ENCODE results near the gene NCF2. TPM values are rescaled to one million over a fixed set of nuclear protein-coding genes. Genes with fewer than 3 reads are reported as not detected.

The NCF2 gene
- total and polyA plus RNA-seq, 7 donors = 0.51 to 4.3 (median 2.3) TPM

DNA sequence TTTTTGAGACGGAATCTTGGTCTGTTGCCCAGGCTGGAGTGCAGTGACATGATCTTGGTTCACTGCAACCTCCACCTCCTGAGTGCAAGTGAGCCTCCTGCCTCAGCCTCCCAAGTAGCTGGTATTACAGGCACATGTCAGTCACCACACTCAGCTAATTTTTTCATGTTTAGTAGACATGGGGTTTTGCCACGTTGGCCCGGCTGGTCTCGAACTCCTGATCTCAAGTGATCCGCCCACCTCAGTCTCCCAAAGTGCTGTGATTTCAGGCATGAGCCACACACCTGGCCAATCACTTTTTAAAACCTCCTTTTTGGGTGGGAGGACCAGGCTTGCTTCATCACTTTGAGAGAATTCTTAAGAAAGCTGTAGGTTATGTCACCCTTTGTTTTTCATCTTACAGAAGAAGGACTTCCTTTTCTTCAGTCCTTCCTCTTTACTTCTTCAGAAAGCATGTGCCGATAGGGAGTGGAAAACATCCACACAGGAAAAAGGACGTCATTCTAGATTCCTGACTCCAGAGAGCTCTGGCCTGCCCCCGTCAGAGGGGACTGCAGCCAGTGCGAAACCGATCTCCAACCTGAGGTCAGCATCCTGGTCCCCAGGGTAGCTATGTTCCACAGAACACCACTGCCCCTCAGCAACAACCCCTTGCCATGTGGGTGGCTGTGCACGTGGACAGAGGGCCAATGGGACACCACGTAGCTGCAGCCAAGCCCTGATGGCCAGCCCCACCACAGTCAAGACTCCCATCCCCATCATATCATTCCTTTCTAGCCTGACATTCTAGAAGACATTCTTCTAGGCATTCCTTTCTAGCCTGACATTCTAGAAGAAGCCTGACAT lies 21.9 kb downstream of the NCF2 start:
- intact Hi-C loops (cut with DNase I) = no loop called here
- WGBS, 3 donors = 59 to 66% (median 63%) methylated on average over 12 of the region's 12 CpGs
- Histone ChIP-seq H3K4me3 (no peak overlapping the region), H3K9me3 (no peaks in the 10 kb centered on the region), H3K27me3 (ENCODE audit: insufficient read depth in 3 of 3, low read length in 2 of 3) (no peaks in the 10 kb centered on the region), H3K27ac (no peak overlapping the region), H3K4me1 (no peaks in the 10 kb centered on the region), H3K36me3 (ENCODE audit: insufficient read depth in 1 of 2, low read depth in 1 of 2) (no peaks in the 10 kb centered on the region)
- no peak for TF ChIP-seq CTCF (IDR thresholded peaks at IDR 0.05)
- DNase-seq (no peak), ATAC-seq (peak in 2 of 4 donors; percentile 13 to 14)

GRCh38 chr1:183567584-183567983 lies 22.7 kb downstream of the NCF2 start:
- intact Hi-C loops (cut with DNase I) = no loop called here
- peak in 3 of 4 donors; percentile 19 to 48 (median 21) for ATAC-seq
- Histone ChIP-seq H3K9me3 (no peaks in the 10 kb centered on the region), H3K27ac (no peak overlapping the region), H3K4me3 (no peak overlapping the region), H3K27me3 (ENCODE audit: insufficient read depth in 3 of 3, low read length in 2 of 3) (no peaks in the 10 kb centered on the region), H3K36me3 (ENCODE audit: insufficient read depth in 1 of 2, low read depth in 1 of 2) (no peaks in the 10 kb centered on the region), H3K4me1 (no peaks in the 10 kb centered on the region)
- TF ChIP-seq CTCF (IDR thresholded peaks at IDR 0.05) = no peak
- no peak for DNase-seq
- 35 to 47% (median 45%) methylated on average over 5 of the region's 5 CpGs for WGBS, 3 donors

GRCh38 chr1:183566026-183566425 lies 24.2 kb downstream of the NCF2 start:
- no peaks in the 10 kb centered on the region for H3K36me3 ChIP-seq (ENCODE audit: insufficient read depth in 1 of 2, low read depth in 1 of 2)
- H3K27me3 ChIP-seq (ENCODE audit: insufficient read depth in 3 of 3, low read length in 2 of 3) = no peaks in the 10 kb centered on the region
- no peaks in the 10 kb centered on the region for H3K9me3 ChIP-seq
- intact Hi-C loops (cut with DNase I) = no loop called here
- H3K27ac ChIP-seq = no peak overlapping the region
- 95 to 98% (median 97%) methylated on average over 2 of the region's 2 CpGs for whole genome bisulfite sequencing, 3 donors
- no peak for TF ChIP-seq CTCF (IDR thresholded peaks at IDR 0.05)
- no peak overlapping the region for H3K4me3 ChIP-seq
- no peak for DNase-seq
- no peaks in the 10 kb centered on the region for H3K4me1 ChIP-seq
- ATAC-seq = no peak

GRCh38 chr1:183565261-183565660 lies 25.0 kb downstream of the NCF2 start:
- TF ChIP-seq CTCF (IDR thresholded peaks at IDR 0.05) = no peak
- H3K9me3 ChIP-seq = no peaks in the 10 kb centered on the region
- no peaks in the 10 kb centered on the region for H3K4me1 ChIP-seq
- WGBS, 3 donors = 50 to 58% (median 55%) methylated on average over 4 of the region's 4 CpGs
- H3K36me3 ChIP-seq (ENCODE audit: insufficient read depth in 1 of 2, low read depth in 1 of 2) = no peaks in the 10 kb centered on the region
- no peak for DNase-seq
- intact Hi-C loops (cut with DNase I) = no loop called here
- no peak overlapping the region for H3K27ac ChIP-seq
- H3K4me3 ChIP-seq = no peak overlapping the region
- ATAC-seq = no peak
- no peaks in the 10 kb centered on the region for H3K27me3 ChIP-seq (ENCODE audit: insufficient read depth in 3 of 3, low read length in 2 of 3)

All from psoas muscle (tissue), 8 donors.